ENCODE data around the gene GALNT17.

- TF ChIP-seq CTCF (IDR thresholded peaks at IDR 0.05) (no peak), POLR2A (IDR thresholded peaks at IDR 0.05) (no peak), POLR2AphosphoS5 (IDR thresholded peaks at IDR 0.05) (no peak)
Measured at GRCh38 chr7:71372991-71373390, 241.0 kb downstream of the GALNT17 start.

All from prostate gland (tissue), 2 donors.